GM18499 (cell line): ENCODE results near the gene NCAM2.

Experiments used
- ATAC-seq: cut with Tn5 transposase; IDR thresholded peaks from one replicate; pipeline ENCODE4 v1.9.1; 2021; ENCODE audit warnings: moderate number of reproducible peaks; ENCODE audit not compliant: insufficient read depth, unreplicated experiment

The NCAM2 gene

DNA sequence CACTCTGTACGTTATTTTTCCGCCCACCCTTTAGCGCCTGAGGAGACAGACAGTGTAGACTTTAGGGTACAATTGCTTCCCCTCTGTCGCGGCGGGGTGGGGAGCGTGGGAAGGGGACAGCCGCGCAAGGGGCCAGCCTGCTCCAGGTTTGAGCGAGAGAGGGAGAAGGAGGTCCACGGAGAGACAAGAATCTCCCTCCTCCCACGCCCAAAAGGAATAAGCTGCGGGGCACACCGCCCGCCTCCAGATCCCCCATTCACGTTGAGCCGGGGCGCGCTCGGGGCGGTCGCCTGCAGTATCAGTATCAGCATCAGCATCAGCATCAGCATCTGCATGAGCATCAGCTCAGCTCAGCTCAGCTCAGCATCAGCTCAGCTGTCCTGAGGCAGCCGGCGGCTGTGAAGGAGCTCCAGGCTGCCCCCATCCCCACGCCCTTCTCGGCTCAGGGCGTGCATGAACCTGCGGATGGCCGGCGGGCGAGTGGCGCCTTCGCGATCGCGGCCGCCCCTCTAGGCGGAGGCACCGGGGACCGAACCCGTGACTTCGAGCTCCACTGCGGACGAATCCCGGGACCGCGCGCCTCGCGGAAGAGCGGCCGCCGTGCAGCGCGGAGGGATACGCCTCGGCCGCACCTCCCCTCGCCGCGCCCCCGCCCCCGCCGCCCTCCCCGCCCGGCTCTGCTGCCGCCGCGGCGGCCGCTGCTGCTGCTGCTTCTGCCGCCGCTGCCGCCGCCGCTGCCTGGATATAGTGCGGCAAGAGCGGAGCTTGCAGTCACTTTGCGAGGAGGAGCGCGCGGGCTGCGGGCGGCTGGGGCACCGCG, at the start of gene NCAM2:
NCAM2 (plus strand) TSS at position 774 of the 820 bp plus-strand sequence.
- ATAC-seq: no peak

DNA sequence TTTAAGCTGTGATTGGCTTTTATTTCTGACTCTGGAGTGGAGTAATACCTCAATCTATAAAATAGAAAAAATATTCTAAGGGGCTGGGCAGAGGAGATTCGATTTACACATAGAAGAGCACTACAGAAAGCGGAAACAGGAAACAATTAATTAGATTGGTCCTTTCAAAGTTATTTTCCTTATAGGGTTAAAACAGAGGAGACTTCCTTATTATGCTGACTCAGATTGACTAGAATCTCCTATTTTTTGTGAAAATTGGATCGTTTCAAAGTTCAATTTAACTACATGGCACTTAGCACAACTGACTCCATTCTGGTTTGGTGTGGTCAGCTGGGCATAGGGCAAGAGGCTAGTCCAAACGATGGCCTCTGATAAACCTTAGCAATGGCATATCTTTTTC, 48.3 kb upstream of the NCAM2 start:
- no peak for ATAC-seq

DNA sequence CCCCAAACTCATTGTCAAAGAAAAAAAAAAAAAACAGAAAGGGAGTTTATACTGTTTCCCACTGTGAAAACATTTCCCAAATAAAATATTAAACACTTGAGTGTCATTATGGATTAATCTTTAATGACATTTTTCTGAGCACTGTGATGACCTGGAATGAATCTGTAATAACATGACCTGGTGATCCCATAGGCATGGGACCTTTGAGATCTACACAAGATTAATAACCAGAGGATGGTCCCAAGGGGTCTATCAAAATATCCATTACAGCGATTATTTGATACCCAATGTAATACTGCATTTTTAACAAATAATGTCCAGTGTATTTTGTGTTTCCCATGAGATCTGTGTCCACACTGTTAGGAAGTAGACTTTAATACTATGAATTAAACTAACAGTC, 32.4 kb upstream of the NCAM2 start:
- no peak for ATAC-seq

DNA sequence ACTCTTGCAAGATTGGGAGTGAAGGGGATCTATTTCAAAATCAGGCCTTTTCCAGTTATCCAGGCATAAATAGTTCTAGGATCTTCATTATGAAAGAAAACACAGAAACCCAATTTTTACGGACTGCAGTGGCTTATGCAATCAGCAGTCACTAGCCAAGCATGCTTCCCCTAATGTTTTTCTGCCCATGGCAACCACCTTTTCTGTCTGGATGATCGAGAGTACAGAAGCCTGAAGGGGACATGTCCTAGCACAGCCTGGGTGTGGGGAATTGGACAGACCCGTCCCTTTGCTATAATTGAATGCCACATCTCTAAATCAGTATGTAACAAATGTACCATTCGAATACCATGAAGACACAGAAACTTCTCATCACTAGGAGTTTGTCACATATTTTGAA, 29.8 kb upstream of the NCAM2 start:
- no peak for ATAC-seq

DNA sequence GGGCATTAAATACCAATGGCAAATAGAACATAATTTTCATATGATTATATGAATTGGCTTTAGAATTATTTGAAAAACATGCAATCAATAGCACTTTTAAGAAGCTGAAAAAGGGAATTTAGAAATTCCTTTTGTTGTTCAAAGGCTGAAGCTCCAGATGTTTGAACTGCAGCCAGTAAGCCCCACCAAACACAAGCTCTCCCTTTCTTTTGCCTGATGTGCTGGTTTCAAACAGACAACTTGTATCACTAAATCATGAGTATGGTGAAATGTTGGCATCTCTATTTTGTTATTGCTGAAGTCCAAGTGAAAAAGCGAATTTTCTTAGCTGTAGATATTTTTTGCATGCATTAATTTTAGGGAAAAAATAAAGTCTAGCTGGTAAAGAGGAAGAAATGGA, 27.5 kb upstream of the NCAM2 start:
- ATAC-seq: no peak

DNA sequence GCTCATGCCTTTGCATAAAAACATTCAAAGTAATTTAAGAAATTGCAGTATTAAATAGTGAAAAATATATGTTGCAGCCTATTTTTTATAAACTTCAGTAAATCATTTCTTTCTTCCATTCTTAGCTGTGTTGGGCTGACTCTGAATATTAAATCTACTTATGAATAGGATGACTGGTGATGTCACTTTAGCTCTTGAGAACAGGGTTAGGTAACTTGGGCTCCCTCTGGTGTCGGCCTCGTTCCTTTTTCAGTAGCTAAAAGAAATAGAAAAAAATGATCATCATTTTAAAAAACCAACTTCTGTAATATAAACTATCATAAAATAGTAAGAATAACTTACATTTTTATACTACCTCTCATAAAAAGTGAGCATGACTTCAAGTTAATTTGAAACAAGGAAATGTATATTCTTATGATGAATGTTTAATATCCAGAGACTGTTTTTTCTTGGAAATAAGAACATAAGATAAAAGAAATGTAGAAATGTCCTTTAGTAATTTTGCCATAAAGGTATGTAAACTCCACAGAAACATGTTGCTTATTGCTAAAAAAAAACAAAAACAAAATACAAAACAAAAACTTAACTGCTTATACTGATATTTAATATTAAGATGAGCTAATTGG, 26.8 kb upstream of the NCAM2 start:
- no peak for ATAC-seq

DNA sequence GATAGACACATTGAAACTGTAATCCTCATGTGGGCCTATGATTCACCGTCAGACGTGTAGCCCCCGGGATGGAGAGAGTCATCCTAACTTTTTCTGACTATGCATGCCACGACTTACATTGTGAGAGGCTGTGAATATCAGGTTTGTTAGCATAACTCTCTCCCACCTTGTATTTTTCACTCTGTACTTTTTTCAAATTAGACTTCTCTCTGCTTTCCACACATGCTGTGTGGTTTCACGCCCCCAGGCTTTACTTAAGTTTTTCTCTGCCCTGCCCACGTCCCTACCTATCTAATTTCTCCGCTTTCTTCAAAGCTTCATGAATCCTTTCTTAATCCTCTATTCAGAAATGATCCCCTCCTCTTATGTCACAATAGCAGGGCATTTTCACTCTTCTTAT, 3.4 kb upstream of the NCAM2 start:
- no peak for ATAC-seq

DNA sequence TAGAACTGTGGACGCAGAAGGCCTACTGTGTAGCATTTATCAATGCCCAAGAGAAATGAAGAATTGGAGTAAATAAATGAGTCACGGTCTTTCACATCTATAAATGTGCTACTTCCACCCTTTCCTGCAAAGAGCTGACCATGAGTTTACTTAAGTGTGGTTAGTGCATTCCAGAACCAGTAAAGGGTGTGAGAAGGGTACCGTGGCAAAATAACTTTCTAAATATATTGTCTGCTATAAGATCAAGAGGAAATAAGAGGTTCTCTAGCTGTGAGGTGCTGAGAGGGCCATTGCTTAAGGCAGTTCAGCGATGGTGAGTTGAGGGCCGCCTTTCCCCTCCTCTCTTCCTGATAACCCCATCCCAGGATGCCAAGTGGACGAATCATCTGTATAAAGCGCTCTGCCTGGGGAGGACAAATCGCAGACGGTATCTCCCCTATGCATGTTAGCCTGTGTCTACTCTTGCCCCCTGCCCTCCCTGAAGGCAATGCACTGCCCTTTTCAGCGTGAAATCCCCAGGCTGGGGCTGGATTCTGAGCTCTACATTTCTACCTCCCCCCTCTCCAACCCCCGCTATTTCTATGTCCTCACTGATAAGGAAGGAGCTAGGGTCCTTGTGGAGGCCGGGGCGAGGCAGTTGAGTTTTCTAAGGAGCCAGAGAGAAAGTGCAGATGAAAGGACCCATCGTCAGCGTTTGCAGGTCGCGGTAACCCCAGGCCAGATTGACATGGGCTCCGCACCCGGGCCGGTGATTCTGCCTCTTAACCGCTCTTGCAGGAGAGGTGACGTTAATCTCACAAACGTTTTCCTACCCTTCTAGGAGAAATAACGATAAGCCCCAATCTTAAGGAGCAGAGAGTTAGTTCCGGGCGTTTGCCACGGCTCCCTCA, 1.5 kb upstream of the NCAM2 start:
- ATAC-seq: no peak

DNA sequence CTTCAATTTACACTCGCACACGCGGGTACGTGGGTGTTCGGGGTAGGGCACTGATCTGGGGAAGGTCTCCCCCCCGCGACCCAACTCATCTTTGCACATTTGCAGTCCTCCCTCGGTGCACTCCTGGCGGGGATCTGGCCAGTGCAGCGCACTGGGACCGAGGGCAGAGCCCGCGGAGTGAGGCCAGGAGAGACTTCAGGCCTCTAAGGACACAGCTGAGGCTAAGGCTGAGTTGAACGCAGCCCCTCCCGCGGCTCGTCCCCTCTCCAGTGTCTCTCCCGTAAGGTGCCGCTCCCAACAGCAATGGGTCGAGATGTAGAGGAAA, 936 bp upstream of the NCAM2 start:
- no peak for ATAC-seq

DNA sequence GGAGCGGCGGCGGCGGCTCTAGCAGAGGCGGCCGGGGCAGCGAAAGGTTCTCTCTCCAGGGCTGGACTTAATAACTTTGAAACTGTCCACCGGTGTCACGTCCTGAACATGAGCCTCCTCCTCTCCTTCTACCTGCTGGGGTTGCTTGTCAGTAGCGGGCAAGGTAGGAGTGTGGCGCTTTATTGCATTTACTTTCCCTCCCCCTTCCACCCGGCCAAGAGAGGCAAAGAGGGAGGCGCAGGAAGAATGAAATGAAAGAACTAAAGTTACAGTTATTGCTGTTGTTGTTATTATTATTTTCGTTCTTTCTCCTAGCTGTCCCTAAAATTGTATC, 214 bp downstream of the NCAM2 start:
- ATAC-seq: no peak

DNA sequence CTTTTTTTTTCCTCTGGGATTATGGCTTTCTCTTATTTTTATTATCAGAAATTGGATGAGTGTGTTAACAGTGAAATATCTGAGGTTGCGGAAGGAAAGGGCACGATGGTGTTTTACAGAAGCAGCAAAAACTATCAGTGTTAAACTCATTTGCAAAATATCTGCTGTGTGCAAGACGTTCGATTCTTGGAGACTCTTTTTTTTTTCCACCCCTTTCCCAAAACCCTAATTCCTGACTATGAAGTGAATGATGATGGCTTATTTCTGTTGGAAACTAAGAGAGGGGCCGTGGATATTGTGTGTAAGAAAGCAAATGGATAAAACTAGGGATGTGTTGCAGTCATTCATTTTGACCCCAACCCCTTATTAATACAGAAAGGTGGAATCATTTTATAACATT, 677 bp downstream of the NCAM2 start:
- no peak for ATAC-seq

DNA sequence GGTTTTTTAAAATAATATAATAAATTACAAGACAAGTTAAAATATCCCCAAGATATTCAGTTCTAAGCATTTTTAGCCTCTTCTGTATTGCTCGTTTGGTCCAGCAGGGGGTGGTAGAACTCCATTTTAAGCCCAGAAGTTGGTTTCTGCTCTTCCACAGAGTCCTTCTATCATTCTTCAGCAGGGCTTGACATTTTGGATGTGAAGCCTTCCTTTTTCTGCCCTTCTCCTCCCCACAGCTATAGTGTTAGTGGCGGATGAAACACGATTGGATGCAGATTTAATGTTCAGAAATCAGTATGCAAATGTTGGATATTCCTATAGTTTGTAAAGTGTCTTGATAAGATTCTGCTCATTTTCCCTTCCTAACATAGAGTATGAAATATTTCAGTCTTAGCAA, 1.4 kb downstream of the NCAM2 start:
- ATAC-seq: no peak

DNA sequence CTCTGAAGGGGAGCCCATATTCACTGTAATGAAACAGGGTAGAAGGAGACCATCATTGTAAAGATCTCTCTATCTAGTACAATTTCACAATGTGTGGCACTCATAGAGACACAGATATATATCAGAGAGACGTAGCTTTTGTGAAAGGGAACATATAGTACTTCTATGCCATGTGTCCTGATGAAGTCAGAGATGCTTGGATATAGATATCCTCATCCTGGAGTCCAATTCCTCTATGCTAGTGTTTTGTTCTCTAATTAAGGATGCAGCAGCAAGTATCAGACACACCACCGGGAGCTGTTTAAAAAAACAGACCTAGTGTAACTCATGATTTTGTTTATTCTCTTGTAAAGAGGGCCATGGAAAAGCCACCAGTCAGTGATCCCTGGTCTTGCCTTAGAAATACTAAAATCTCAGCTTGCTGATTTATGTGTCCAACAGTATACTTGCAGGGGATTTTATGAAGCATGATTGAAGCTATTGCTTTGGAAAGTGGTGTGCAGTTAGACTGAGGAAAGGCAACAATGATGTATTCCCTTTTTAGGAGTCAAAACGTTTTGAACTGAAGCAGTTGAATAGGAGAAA, 2.5 kb downstream of the NCAM2 start:
- no peak for ATAC-seq

DNA sequence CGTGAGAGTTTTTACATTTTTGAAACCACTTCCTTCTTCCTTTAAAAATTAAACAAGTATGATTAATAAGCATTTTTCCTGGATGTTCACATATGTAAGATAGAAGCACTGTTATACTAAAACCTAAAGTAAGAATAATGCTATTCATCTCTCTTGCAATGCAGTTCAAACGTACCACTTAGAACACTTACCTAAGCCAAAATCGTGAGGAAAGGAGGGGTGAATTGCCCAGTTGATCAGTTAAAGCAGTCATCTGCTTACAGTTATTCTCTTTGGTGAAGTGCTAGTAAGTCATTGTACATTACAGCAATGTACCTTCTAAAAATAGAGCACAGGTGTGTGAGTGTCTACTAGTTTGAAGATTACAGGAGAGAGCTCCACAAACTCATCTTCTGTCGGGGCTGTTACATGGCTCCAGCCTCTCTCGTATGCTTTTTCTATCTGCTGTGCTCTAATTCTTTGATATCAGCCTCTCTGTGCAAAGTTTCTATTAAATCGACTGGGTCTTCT, 3.4 kb downstream of the NCAM2 start:
- no peak for ATAC-seq

DNA sequence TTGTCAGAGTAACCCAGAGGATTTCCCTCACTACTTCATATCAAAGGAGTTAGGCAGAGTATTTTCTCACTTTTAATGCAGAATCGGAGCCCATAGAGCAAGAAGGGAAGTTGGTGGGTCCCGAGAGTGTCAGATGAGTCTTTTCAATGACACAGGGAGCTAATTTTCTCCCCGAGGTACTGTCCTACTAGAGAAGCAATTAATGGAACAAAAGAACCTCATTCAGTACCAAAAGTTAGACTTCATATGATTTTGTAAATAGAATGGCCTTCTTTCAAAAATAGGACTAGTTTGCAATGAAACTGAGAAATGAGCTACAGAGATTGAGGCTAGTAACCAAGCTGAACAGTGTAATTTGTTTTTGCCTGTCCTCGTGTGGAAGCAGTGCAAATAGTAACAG, 3.9 kb downstream of the NCAM2 start:
- ATAC-seq: no peak

DNA sequence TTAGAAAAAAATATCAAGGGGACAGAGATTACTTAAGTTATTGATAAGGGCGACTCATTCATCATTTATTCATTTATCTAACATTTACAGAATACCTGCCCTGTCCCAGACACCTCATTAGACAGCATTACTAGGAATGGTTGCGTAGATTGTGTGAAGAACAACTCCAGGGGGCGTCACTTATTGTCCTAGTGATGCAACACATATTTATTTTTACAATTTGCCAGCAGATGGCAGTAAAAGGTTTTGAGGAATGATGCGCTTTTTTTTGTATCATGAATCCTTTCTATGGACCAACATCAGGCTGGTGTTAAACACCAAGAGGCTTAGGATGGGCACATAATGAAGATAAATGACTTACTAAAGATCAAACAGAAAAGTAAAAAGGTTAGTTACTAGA, 5.5 kb downstream of the NCAM2 start:
- ATAC-seq: no peak

DNA sequence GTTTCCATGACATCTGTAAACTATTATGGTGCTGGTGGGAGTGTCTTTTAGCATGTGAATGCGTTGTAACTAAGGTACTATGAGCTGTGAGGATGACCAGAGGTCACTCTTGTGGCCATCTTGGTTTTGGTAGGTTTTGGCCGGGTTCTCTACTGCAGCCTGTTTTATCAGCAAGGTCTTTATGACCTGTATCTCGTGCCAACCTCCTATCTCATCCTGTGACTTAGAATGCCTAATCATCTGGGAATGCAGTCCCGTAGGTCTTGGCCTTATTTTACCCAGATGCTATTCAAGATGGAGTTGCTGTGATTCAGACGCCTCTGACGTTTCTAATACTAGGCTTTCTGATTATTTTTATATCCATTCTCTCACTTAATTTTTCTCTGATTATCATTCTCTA, 9.4 kb downstream of the NCAM2 start:
- no peak for ATAC-seq

DNA sequence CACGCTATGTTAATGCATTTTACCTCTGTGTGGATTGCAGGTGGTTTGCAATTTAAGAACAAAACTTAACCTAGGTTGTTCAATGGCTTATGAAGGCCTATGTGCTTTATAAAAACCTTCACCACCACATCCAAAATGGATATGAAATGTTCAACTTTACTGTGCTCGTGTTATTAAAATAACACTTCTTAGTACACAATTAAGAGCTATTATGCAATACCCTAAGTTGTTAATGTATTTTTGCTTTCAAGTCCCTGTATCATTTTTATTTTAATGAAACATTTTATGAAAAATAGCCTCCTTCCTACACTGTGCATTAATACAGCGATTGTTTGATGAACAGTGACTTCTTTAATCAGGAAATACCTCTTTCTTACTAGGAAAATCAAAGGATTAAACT, 12.0 kb downstream of the NCAM2 start:
- ATAC-seq: no peak

DNA sequence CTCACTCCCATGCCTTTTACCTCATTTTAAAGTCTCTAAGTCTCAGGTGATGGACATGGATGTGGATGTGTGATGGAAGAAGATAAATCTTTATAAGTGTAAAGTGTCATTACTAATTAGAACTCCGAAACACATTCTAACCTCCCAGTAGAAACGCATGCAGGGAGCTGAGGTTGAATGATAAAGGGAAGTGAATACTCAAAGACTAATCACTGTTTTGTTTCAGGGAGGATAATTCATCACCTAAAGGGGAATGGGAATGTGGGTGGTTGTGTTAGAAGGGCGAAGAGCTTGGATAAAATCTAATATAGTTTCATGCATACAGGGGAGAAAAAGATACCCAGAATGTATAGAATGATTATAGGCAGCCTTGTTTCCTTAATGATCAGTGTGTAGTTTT, 12.5 kb downstream of the NCAM2 start:
- ATAC-seq: no peak

DNA sequence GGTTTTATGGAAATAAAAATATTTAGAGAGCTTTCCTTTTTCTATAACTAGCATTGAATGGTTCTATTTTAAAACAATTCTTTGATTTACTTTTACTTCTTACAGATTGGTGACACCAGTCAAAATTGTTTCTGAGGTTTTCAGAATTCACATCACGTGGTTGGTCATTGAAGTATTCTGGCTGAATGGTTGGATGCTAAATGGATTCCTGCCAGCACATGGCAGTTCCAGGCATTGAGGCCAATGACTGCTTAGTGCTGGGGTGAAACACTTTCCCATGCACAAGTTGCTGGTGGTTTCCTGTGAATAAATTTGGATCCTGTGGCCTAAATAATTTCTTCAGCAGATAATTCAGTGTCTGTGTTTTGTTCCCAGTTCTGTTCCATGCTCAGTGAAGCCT, 20.6 kb downstream of the NCAM2 start:
- no peak for ATAC-seq

DNA sequence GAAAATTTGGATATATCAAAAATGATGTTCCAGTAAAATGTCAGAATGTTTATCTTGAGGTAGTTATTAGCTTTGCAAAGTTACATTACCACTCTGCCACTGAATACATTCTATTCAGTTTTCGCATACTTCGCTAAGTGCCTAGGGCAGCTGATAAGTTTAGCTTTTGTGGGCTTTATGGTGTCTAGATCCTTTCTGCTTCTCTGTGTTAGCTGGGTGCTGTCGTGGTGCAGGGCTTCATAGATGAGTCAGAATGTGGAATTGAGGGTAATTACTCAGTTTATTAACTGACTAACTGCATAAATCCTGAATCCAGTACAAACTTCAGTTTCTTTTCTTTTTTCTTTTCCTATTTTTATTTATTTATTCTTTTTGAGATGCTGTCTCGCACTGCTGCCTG, 21.5 kb downstream of the NCAM2 start:
- no peak for ATAC-seq
